22Rv1 (cell line): ENCODE results near the gene EML6.

Source experiments
- CTCF ChIP-seq: fragments of 450-650 bp; IDR thresholded peaks from 2 replicates; pipeline ENCODE4 v1.5.1; 2017; ENCODE audit warnings: mild to moderate bottlenecking
- ZFX ChIP-seq: fragments of 450-650 bp; IDR thresholded peaks from 2 replicates; pipeline ENCODE4 v1.6.1; 2017; ENCODE audit warnings: antibody characterized with exemption, borderline replicate concordance

GRCh38 chr2:54750040-54750439 lies 26.6 kb downstream of the EML6 start:
- TF ChIP-seq CTCF (no peak), ZFX (no peak)
